ENCODE results near the gene ZNF70. TPM values are rescaled to one million over a fixed set of nuclear protein-coding genes. Genes with fewer than 3 reads are reported as not detected.

The ZNF70 gene
- total RNA-seq, 2 experiments from 2014 or later, result 3.8 to 4.1 TPM

GRCh38 chr22:23774922-23775436 is 24.1 kb upstream of the ZNF70 start:
- no peaks in the 10 kb centered on the region for H3K36me3 Mint-ChIP-seq
- DNase-seq (no peak), ATAC-seq (ENCODE audit: low read depth) (no peak)
- no peaks in the 10 kb centered on the region for H3K9me3 Mint-ChIP-seq
- no peak overlapping the region for H3K4me3 Mint-ChIP-seq
- POLR2A ChIA-PET, result interaction anchor here (1.4 kb wide), 2 partner anchors 11 to 83 kb away, joined by 5 to 6 read pairs; partner anchors contain the start of gene SLC2A11
- no peak overlapping the region for H3K27ac Mint-ChIP-seq
- H3K4me1 Mint-ChIP-seq, result peaks cover 9% of the 10 kb centered on the region
- H3K27me3 Mint-ChIP-seq, result peaks cover 12% of the 10 kb centered on the region

- Mint-ChIP-seq H3K4me3 (no peak overlapping the region), H3K27me3 (peaks cover 12% of the 10 kb centered on the region), H3K27ac (no peak overlapping the region), H3K4me1 (peaks cover 7% of the 10 kb centered on the region), H3K9me3 (no peaks in the 10 kb centered on the region), H3K36me3 (no peaks in the 10 kb centered on the region)
- ATAC-seq (ENCODE audit: low read depth), result no peak
- POLR2A ChIA-PET, result interaction anchor here (1.4 kb wide), 2 partner anchors 12 to 83 kb away, joined by 5 to 6 read pairs; partner anchors contain the start of gene SLC2A11
- no peak for DNase-seq
These were observed 23.4 kb upstream of the ZNF70 start for GRCh38 chr22:23774114-23774921.

GRCh38 chr22:23773483-23774113 is 22.7 kb upstream of the ZNF70 start:
- no peak for DNase-seq
- no peak overlapping the region for H3K27ac Mint-ChIP-seq
- H3K4me1 Mint-ChIP-seq, result peaks cover 7% of the 10 kb centered on the region
- H3K4me3 Mint-ChIP-seq, result peak overlapping the region; percentile 63
- no peak for ATAC-seq (ENCODE audit: low read depth)
- POLR2A ChIA-PET, result no interaction called here
- peaks cover 12% of the 10 kb centered on the region for H3K27me3 Mint-ChIP-seq
- no peaks in the 10 kb centered on the region for H3K36me3 Mint-ChIP-seq
- no peaks in the 10 kb centered on the region for H3K9me3 Mint-ChIP-seq

- Mint-ChIP-seq H3K4me1 (peaks cover 11% of the 10 kb centered on the region), H3K27me3 (peaks cover 12% of the 10 kb centered on the region), H3K9me3 (no peaks in the 10 kb centered on the region), H3K27ac (no peak within 1 kb of the TSS), H3K36me3 (no peaks in the 10 kb centered on the region), H3K4me3 (peak within 1 kb of the TSS; percentile 74)
- POLR2A ChIA-PET, result interaction anchor here (0.6 to 2.3 kb wide), 6 partner anchors 10 to 290 kb away, joined by 3 to 10 read pairs (median 4); partner anchors contain the start of genes C22orf15, DERL3 and SLC2A11
- ATAC-seq (ENCODE audit: low read depth), result peak; percentile 51
- DNase-seq, result peak; percentile 76
These were observed 21.9 kb upstream of the ZNF70 start, which contains the start of gene MMP11 for GRCh38 chr22:23772649-23773473. MMP11 (plus strand) TSS chr22:23772849; CDS start chr22:23772871, 22 bp downstream.

- Mint-ChIP-seq H3K27ac (no peak overlapping the region), H3K27me3 (peaks cover 12% of the 10 kb centered on the region), H3K9me3 (no peaks in the 10 kb centered on the region), H3K4me1 (peaks cover 11% of the 10 kb centered on the region), H3K36me3 (no peaks in the 10 kb centered on the region), H3K4me3 (peak overlapping the region; percentile 74)
- POLR2A ChIA-PET, result interaction anchor here (0.6 to 2.3 kb wide), 6 partner anchors 9 to 290 kb away, joined by 3 to 10 read pairs (median 4); partner anchors contain the start of genes C22orf15, DERL3 and SLC2A11
- no peak for ATAC-seq (ENCODE audit: low read depth)
- DNase-seq, result no peak
These were observed 21.4 kb upstream of the ZNF70 start for GRCh38 chr22:23772315-23772648.

GRCh38 chr22:23769321-23769965 is 18.5 kb upstream of the ZNF70 start:
- no peak for DNase-seq
- H3K27me3 Mint-ChIP-seq, result peaks cover 10% of the 10 kb centered on the region
- H3K36me3 Mint-ChIP-seq, result no peaks in the 10 kb centered on the region
- ATAC-seq (ENCODE audit: low read depth), result no peak
- POLR2A ChIA-PET, result no interaction called here
- no peaks in the 10 kb centered on the region for H3K9me3 Mint-ChIP-seq
- H3K27ac Mint-ChIP-seq, result no peak overlapping the region
- H3K4me3 Mint-ChIP-seq, result no peak overlapping the region
- H3K4me1 Mint-ChIP-seq, result peaks cover 27% of the 10 kb centered on the region

- POLR2A ChIA-PET, result interaction anchor here (0.5 to 2.4 kb wide), 9 partner anchors 17 to 135 kb away, joined by 3 to 15 read pairs (median 3); partner anchors contain the start of genes SLC2A11 and SMARCB1
- DNase-seq (peak; percentile 91), ATAC-seq (ENCODE audit: low read depth) (peak; percentile 49)
- no peaks in the 10 kb centered on the region for H3K9me3 Mint-ChIP-seq
- no peaks in the 10 kb centered on the region for H3K36me3 Mint-ChIP-seq
- peak within 1 kb of the TSS; percentile 81 for H3K27ac Mint-ChIP-seq
- H3K4me1 Mint-ChIP-seq, result peaks cover 34% of the 10 kb centered on the region
- peaks cover under 1% of the 10 kb centered on the region for H3K27me3 Mint-ChIP-seq
- H3K4me3 Mint-ChIP-seq, result peak within 1 kb of the TSS; percentile 87
These were observed 17.0 kb upstream of the ZNF70 start, which contains the start of gene CHCHD10 for GRCh38 chr22:23767673-23768548. CHCHD10 (minus strand) TSS chr22:23767972; CDS start chr22:23767874, 98 bp downstream.

- Mint-ChIP-seq H3K4me1 (peaks cover 38% of the 10 kb centered on the region), H3K4me3 (peak overlapping the region; percentile 87), H3K27me3 (no peaks in the 10 kb centered on the region), H3K36me3 (peaks cover 2% of the 10 kb centered on the region), H3K9me3 (no peaks in the 10 kb centered on the region), H3K27ac (peak overlapping the region; percentile 51)
- POLR2A ChIA-PET, result interaction anchor here (0.5 to 2.4 kb wide), 10 partner anchors 20 to 135 kb away, joined by 3 to 15 read pairs (median 3); partner anchors contain the start of genes SLC2A11 and SMARCB1
- DNase-seq (no peak), ATAC-seq (ENCODE audit: low read depth) (no peak)
These were observed 16.4 kb upstream of the ZNF70 start for GRCh38 chr22:23767303-23767672.

GRCh38 chr22:23764899-23765881 is 14.3 kb upstream of the ZNF70 start:
- Mint-ChIP-seq H3K36me3 (peaks cover 2% of the 10 kb centered on the region), H3K27me3 (no peaks in the 10 kb centered on the region), H3K27ac (peak overlapping the region; percentile 67), H3K4me3 (peak overlapping the region; percentile 48), H3K9me3 (no peaks in the 10 kb centered on the region), H3K4me1 (peaks cover 40% of the 10 kb centered on the region)
- ATAC-seq (ENCODE audit: low read depth) (no peak), DNase-seq (no peak)
- POLR2A ChIA-PET, result interaction anchor here (1.3 kb wide), 1 partner anchor 14 kb away, joined by 4 read pairs; the partner anchor contains the start of gene ZNF70

- no peak for ATAC-seq (ENCODE audit: low read depth)
- H3K27ac Mint-ChIP-seq, result peak overlapping the region; percentile 90
- no peaks in the 10 kb centered on the region for H3K9me3 Mint-ChIP-seq
- H3K36me3 Mint-ChIP-seq, result peaks cover 2% of the 10 kb centered on the region
- DNase-seq, result no peak
- peak overlapping the region; percentile 81 for H3K4me3 Mint-ChIP-seq
- no peaks in the 10 kb centered on the region for H3K27me3 Mint-ChIP-seq
- H3K4me1 Mint-ChIP-seq, result peaks cover 40% of the 10 kb centered on the region
- POLR2A ChIA-PET, result interaction anchor here (1.1 to 1.5 kb wide), 2 partner anchors 11 to 12 kb away, joined by 3 to 4 read pairs; no protein-coding TSS in a partner anchor
These were observed 13.0 kb upstream of the ZNF70 start for GRCh38 chr22:23763954-23764353.
